Choroid plexus epithelial cell (primary cell): ENCODE results near the gene RNF175.

Source experiments
- DNase-seq: peaks from one replicate; pipeline ENCODE4 v3.0.0-alpha.2; 2010; ENCODE audit warnings: low read depth
- H3K4me3 ChIP-seq: 2 replicates; pipeline ENCODE4 v1.5.1; 2011; ENCODE audit warnings: low read depth, mild to moderate bottlenecking, control low read depth, low read length, moderate library complexity
- TF ChIP-seq, protein P1 (sequence below): conservative IDR thresholded peaks from 2 replicates; pipeline ENCODE4 v1.5.1; 2011; ENCODE audit warnings: low read depth, mild to moderate bottlenecking, control low read depth, inconsistent platforms, low read length, moderate library complexity

The RNF175 gene

DNA sequence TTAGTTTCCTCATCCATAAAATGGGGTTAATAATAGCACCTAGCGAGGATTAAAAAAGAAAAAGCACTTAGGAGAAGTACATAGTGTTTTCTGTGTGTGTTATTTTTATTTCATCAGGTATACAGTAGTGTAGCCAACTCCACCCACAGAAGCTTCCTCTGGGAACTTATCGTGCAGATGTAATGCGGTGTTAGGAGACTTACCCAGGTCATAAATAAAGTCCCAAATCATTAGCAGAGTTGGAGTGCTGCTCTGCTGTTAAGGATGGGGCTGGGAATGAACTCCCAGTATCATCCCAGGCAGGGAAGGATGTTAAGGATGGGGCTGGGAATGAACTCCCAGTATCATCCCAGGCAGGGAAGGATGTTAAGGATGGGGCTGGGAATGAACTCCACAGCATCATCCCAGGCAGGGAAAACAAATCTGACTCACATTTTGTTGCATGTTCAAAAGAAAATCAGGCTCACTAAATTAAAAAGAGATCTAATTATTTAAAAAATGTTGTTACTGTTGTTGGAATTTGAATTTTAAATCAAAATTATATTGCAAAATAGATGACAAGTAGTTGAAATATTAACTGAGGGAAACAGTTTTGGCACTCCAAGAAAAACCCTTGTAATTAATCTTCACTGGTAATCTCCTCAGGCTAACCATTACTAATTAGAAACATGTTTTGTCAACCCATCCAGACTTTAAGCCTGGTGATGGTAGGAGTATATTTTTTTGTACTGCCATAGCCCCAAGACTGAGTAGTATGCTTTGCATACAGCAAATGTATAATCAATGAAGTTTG lies 39.3 kb upstream of the RNF175 start:
- DNase-seq = no peak
- H3K4me3 ChIP-seq = no peak overlapping the region
- TF ChIP-seq, protein P1, sequence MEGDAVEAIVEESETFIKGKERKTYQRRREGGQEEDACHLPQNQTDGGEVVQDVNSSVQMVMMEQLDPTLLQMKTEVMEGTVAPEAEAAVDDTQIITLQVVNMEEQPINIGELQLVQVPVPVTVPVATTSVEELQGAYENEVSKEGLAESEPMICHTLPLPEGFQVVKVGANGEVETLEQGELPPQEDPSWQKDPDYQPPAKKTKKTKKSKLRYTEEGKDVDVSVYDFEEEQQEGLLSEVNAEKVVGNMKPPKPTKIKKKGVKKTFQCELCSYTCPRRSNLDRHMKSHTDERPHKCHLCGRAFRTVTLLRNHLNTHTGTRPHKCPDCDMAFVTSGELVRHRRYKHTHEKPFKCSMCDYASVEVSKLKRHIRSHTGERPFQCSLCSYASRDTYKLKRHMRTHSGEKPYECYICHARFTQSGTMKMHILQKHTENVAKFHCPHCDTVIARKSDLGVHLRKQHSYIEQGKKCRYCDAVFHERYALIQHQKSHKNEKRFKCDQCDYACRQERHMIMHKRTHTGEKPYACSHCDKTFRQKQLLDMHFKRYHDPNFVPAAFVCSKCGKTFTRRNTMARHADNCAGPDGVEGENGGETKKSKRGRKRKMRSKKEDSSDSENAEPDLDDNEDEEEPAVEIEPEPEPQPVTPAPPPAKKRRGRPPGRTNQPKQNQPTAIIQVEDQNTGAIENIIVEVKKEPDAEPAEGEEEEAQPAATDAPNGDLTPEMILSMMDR = no peak

DNA sequence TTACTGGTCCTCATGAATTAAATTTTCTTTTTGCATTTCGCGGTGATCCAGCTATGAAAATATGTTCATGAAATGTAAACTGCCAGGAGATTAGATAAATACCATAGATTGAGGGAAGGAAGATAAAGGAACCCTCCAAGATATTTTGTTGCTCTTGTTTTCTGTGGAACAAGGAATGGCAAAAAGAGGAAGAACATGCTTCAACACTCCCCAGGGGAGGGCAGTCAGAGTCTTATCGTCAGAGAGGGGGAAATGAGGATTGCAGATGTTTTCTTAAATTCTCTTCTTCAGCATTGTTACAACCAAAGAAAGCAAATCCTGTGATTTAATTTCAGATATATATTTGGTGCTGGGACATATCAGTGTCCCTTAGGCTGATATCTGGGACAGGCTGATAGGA lies 38.6 kb upstream of the RNF175 start:
- DNase-seq = no peak
- H3K4me3 ChIP-seq = no peak overlapping the region
- TF ChIP-seq, protein P1 = no peak

DNA sequence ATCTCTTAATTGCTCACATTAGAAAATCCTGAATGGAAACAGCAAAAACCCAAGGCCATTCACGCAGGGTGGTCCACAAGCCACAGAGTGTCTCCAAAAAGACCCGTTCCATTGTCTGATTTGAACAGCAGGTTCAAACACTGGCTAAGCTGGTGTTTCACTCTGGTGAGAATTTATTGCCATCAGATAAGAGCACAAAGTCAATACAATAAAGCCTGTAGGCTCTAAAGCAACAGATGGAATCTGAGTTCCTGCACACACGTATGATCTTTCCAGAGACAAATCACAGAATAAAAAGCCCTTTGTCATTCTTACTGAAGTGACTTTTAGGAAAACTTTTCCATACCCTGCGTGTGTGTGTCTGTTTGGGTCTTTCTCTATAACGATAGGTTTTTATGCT lies 34.2 kb upstream of the RNF175 start:
- no peak for DNase-seq
- TF ChIP-seq, protein P1 = no peak
- H3K4me3 ChIP-seq = no peak overlapping the region

DNA sequence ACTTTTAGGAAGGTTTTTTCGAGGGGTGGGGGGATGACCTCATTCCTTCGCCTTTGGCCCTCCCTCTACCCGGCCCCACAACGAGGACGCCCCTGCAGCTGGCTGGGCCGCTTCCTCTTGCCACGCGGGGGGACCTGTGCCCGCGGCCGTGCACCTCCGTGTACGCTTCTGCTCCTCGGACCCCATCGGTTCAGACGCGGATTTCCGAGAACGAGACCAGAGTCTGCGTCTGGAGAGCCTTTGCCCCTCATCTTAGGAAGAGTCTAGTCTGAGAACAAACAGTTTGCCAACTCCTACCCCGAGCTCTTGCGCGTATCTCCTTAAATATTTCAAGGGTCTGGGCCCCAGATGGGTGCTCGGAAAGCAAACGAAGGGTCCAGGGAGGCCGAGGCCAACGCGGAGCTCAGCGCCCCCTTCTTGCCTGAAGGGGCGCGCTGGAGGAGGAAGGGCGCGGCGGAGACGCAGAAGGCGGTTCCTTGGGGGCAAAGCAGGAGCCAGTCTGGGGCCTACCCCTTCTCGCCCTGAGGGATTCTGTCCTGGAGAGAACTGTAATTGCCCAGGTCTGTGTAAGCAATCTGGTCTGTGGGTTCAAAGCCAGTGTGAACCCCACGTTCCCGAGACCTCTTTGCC lies 32.9 kb upstream of the RNF175 start:
- no peak overlapping the region for H3K4me3 ChIP-seq
- DNase-seq = no peak

DNA sequence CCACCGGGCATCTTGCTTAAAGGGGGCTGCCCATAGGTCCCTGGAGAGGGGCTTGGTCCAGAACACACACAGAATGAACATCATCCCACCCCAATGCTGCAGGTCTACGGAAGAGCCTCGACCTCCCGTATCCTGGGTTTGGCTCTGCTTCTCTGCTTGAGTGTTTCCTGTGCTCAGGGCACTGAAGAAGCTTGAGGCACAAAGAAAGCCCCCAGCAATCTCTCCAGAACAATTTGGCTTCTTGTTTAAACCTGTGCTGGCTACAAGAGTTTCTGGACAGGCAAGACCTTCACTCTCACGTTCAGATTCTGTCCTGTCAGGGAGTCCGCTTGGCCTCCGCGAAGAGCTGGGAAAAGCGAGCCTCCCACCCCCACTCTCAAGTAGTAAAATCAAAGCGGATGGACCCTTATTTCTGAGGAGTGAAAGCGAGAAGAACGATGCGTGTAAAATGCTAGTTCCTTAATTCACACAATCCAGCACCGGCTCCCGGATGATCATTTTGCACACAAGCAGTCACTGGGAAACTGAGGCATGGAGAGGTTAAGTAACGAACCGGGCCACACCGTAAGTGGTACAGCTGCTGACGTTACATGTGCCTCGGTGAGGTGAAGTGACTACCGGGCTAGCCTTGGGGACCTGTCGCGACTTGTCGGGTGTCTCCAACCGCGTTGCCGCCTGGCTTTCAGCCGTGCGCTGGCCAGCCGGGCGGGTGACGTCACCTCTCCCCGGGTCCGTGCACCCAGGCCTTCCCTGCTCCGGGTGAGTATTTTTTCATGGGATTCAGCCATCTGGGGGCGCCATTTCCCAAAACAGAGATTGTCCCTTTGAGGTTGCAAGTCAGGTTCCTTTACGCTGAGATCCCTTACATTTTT lies 32.2 kb upstream of the RNF175 start:
- DNase-seq = peak; percentile 37
- TF ChIP-seq, protein P1 = peak; percentile 41
- H3K4me3 ChIP-seq = no peak overlapping the region

More for the DNA sequence above, 32.9 kb upstream of the RNF175 start:
- TF ChIP-seq, protein P1 = no peak

DNA sequence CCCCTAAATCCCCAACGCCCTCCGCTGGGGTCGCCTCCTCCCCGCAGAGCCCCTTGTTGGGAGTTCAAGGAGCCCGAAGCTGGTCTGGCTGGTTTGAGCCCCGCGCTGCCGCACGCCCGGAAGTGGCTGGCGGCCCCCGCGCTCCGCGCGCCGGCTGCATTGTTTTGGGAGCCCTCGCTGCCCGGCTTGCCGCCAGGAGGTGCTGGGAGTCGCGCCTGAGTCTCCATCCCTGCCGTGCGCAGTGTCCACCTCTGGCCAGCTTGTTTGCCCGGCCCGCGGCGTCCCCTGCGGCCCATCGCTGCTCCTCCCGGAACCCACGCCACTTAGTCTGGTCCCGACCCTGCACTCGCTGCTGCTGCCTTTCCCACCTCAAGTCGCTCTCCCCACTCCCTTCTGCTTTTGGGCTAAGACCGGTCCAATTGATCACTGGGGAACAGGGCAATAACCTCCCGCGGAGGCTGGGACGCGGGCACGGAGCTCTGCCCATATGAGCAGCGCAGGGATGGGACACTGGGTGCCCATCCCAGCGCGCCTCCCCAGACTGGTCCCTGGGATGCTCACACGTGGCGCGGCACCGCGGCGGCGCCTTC lies 31.2 kb upstream of the RNF175 start:
- TF ChIP-seq, protein P1 = peak; percentile 34

More for the DNA sequence above, 31.2 kb upstream of the RNF175 start:
- peak; percentile 13 for DNase-seq
- no peak overlapping the region for H3K4me3 ChIP-seq
